HG02763 (cell line): ENCODE data around the gene KLHL40.

Source experiments
- ATAC-seq: cut with Tn5 transposase; IDR thresholded peaks from one replicate; pipeline ENCODE4 v1.9.1; 2021; ENCODE audit warnings: mild to moderate bottlenecking, moderate library complexity; ENCODE audit not compliant: unreplicated experiment

Gene KLHL40

GRCh38 chr3:42667523-42668412 lies 17.6 kb upstream of the KLHL40 start:
- no peak for ATAC-seq

- no peak for ATAC-seq
These were observed 16.9 kb upstream of the KLHL40 start for GRCh38 chr3:42668413-42668760.

GRCh38 chr3:42668793-42669217 lies 16.5 kb upstream of the KLHL40 start:
- no peak for ATAC-seq

- no peak for ATAC-seq
These were observed 15.2 kb upstream of the KLHL40 start for GRCh38 chr3:42670051-42670576.

- no peak for ATAC-seq
These were observed 14.7 kb upstream of the KLHL40 start for GRCh38 chr3:42670670-42671069.

GRCh38 chr3:42672515-42672914 lies 12.8 kb upstream of the KLHL40 start:
- ATAC-seq, result no peak

- no peak for ATAC-seq
These were observed 12.3 kb upstream of the KLHL40 start for GRCh38 chr3:42673082-42673481.

- no peak for ATAC-seq
These were observed 11.2 kb upstream of the KLHL40 start for GRCh38 chr3:42674146-42674545.

GRCh38 chr3:42675909-42676308 lies 9.4 kb upstream of the KLHL40 start:
- no peak for ATAC-seq

GRCh38 chr3:42678447-42678846 lies 6.9 kb upstream of the KLHL40 start:
- ATAC-seq, result no peak

- no peak for ATAC-seq
These were observed 5.1 kb upstream of the KLHL40 start for GRCh38 chr3:42680271-42680670.

- ATAC-seq, result no peak
These were observed 4.5 kb upstream of the KLHL40 start for GRCh38 chr3:42680806-42681205.

- ATAC-seq, result no peak
These were observed 3.8 kb upstream of the KLHL40 start for GRCh38 chr3:42681361-42682038.

GRCh38 chr3:42682301-42683070 lies 2.9 kb upstream of the KLHL40 start:
- no peak for ATAC-seq

GRCh38 chr3:42683875-42684598 lies 1.3 kb upstream of the KLHL40 start:
- no peak for ATAC-seq

GRCh38 chr3:42684632-42685362 lies 540 bp upstream of the KLHL40 start:
- ATAC-seq, result no peak

- no peak for ATAC-seq
These were observed 819 bp downstream of the KLHL40 start for GRCh38 chr3:42685891-42686820.

- no peak for ATAC-seq
These were observed 1.7 kb downstream of the KLHL40 start for GRCh38 chr3:42686832-42687650.
